GM15510 (cell line): ENCODE data around the gene ANO2.

Experiments
- POLR2A ChIP-seq: IDR thresholded peaks from 3 replicates; pipeline ENCODE4 v1.6.1; 2011; ENCODE audit warnings: borderline replicate concordance; ENCODE audit not compliant: insufficient read length; ENCODE audit errors: extremely low read depth

ANO2 gene

GRCh38 chr12:5623411-5623810 is 321.6 kb downstream of the ANO2 start:
- no peak for TF ChIP-seq POLR2A

GRCh38 chr12:5622280-5622679 is 322.8 kb downstream of the ANO2 start:
- TF ChIP-seq POLR2A: no peak

- TF ChIP-seq POLR2A: no peak
Measured at GRCh38 chr12:5621329-5621728, 323.7 kb downstream of the ANO2 start.

DNA sequence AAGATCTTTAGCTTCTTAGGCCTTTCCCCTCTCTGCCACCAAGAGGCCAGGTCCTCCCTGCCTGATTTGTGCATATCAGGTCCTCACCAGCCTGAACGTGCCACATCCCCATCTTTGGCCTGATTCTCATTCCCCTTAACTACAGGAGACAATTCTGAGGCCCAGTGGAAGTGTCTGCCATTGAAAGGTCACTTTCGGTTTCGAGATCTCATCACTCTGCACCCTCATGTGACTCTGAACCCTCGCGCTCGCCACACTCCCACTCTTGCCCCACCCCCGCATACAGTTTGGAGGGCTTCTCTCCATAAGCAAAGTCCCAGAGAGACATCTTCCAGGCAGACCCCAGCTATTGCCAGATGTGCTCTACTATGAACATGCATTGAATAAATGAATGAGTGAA is 324.2 kb downstream of the ANO2 start:
- TF ChIP-seq POLR2A: no peak

DNA sequence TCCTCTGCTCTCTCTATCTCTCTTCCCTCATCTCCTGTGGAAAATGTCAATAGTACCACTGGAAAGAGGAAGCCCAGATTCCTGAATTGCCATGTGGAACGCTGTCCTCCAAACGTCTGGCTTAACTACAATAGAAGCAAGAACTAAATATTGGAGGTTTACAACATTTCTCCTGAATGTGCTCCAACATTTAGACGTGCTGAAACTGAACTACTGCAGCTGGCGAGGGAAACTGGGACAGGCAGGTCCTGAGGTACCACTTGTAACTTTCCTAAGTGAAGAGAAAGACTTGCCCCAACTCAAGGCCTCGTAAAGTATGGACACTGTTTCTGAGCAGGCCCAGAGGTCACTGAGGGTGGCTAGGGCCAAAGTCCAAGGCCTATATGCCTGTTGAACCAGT is 325.4 kb downstream of the ANO2 start:
- TF ChIP-seq POLR2A: no peak

DNA sequence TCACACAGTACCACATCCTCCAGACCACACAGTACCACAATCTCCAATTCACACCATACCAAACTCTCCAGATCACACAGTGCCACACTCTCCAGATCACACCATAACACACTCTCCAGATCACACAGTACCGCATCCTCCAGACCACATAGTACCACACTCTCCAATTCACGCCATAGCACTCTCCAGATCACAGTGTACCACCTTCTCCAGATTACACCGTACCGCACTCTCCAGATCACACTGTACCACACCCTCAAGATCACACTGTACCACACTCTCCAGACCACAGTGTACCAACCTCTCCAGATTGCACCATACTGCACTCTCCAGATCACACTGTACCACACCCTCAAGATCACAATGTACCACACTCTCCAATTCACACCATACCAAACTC is 328.2 kb downstream of the ANO2 start:
- no peak for TF ChIP-seq POLR2A

GRCh38 chr12:5615760-5616159 is 329.3 kb downstream of the ANO2 start:
- TF ChIP-seq POLR2A: no peak

- no peak for TF ChIP-seq POLR2A
Measured at GRCh38 chr12:5614256-5614655, 330.8 kb downstream of the ANO2 start.

GRCh38 chr12:5612556-5613410 is 332.3 kb downstream of the ANO2 start:
- no peak for TF ChIP-seq POLR2A

DNA sequence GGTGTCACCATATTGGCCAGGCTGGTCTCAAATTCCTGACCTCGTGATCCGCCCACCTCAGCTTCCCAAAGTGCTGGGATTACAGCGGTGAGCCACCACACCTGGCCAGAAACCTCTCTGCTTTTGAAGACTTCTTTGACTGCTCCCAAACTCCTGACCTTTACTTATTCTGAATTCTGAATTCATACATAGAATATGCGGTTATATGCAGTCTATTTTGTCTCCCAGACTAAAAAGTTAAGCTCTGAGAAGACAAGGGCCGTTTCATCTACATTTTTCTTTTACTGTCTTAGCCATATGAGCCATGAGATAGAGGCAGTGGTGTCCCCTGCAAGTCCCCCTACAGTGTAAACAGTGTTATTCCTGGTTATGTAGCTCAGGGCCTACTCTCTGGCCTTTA is 333.9 kb downstream of the ANO2 start:
- no peak for TF ChIP-seq POLR2A

DNA sequence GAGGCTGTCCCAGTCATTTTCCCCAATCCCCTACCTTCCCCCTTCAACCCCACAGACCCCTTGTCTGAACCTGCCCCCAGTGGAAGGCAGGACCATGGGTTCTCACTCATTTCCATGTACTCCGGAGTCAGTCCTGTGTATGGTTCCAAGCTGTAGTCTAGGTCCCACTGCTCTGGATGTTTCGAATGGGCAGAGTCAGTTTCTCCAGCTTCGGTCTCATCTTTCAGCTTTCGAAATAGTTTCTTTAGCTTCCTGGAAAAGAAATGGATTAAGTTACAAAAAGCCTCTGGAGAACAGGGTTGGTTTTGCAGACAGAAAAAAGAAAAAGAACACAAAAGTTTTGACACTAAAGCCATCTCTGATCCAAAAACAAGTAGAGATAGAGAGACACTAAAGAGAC is 345.7 kb downstream of the ANO2 start:
- TF ChIP-seq POLR2A: no peak

DNA sequence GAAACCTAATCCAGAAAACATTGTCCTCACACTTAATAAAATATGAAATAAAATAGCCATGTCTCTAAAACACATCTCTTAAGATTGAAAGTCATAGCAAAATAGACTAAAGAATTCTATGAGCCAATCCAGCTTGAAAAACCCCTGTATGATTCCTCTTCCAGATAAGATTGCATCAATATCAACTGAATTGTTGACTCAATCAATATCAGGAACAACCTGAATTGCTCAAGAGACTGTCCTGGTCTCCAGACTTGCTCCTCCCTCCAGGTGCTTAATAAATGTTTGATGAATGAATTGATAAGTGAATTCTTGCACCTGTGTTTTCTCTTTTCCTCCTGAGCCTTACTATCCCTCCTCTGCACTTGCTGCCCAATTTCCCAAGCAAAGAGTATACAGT is 351.1 kb downstream of the ANO2 start:
- TF ChIP-seq POLR2A: no peak

DNA sequence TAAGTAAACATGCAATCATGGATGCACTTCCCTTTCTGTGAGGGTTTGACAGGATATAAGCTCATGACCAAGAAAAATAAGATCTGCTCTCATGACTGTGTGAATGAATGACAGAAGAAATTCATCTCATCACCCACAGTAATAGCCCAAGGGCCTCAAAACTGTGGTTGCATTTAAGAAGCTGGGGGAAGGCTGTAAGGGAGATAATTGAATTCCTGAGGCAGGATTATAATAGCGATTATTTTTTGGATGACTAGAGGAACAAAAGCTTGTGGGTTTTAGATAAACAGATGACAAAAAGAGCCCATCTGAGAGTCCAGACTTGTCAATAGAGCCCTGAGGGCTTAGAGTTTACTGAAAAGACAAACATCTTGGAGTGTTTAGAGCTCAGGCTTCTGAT is 352.0 kb downstream of the ANO2 start:
- TF ChIP-seq POLR2A: no peak

DNA sequence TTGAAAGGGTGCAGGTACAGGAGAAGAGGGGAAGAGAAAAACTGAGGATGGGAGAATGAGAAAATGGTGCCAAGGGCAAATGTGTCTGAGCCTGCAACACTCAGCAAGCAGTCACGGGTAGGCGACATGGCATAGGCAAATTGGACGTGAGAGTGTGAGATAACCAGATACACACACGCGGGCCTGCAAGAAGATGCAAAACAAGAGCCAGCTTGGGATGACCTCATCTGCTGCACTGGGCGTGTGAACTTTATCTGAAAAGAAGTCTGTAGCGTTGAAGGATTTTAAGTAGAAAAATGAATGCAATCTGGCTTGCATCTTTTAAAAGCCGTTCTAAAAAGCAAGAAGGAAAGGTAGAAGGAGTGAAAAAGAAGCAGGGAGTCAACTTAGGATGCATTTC is 352.7 kb downstream of the ANO2 start:
- TF ChIP-seq POLR2A: no peak

DNA sequence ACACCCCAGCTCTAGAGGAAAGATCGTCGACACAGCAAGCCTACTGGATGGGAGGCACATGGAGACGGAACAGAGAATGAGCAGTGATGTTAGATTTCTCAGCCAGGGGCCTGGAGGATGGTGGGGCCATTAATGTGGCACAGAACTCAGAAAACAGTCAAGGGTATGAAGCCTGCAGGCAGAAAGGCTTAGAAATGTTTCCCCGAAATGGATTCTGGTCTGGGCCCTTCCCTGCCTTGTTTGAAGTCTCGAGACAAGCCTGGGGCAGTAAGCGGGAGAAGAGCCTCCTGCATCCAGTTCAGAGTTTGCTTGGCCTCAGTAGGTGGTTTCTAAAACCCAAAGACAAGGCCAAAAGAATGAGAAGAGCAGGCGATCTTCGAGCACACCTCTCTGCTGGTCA is 354.7 kb downstream of the ANO2 start:
- no peak for TF ChIP-seq POLR2A

- no peak for TF ChIP-seq POLR2A
Measured at GRCh38 chr12:5589054-5589453, 356.0 kb downstream of the ANO2 start.
